Inferior parietal cortex (tissue), 1 donor: Measurements from ENCODE around the gene MFAP1.
"Not testable (repeated sequence)": the region's sequence is repeated elsewhere in the genome, so short reads cannot be mapped to it uniquely, and the experiment has no call there.

ENCODE experiments used
- DNase-seq: peaks from one replicate; pipeline ENCODE4 v3.0.0-alpha.2; 2016; ENCODE audit errors: extremely low spot score

Gene MFAP1

GRCh38 chr15:43821505-43821904, 3.0 kb downstream of the MFAP1 start:
- DNase-seq: no peak

- not testable (repeated sequence) for DNase-seq
Observed at GRCh38 chr15:43815064-43815463, 9.4 kb downstream of the MFAP1 start.

- DNase-seq: no peak
Observed at GRCh38 chr15:43808960-43809678, 15.4 kb downstream of the MFAP1 start.

- no peak for DNase-seq
Observed at GRCh38 chr15:43808435-43808950, 16.0 kb downstream of the MFAP1 start.

- not testable (repeated sequence) for DNase-seq
Observed at GRCh38 chr15:43802676-43803075, 21.8 kb downstream of the MFAP1 start.

- DNase-seq: peak; percentile 94
Observed at GRCh38 chr15:43800286-43801141, 24.0 kb downstream of the MFAP1 start, which contains the start of gene HYPK. Gene HYPK, plus strand, starts transcription at chr15:43800599. Its CDS starts 24 bp downstream, at chr15:43800623.

- no peak for DNase-seq
Observed at GRCh38 chr15:43799945-43800285, 24.6 kb downstream of the MFAP1 start, which contains the start of gene SERINC4. Gene SERINC4, minus strand, starts transcription at chr15:43800220. Its CDS starts 234 bp downstream, at chr15:43799986.

GRCh38 chr15:43799209-43799944, 25.1 kb downstream of the MFAP1 start:
- no peak for DNase-seq

- DNase-seq: no peak
Observed at GRCh38 chr15:43796566-43796965, 27.9 kb downstream of the MFAP1 start.

GRCh38 chr15:43795997-43796396, 28.5 kb downstream of the MFAP1 start:
- DNase-seq: no peak

GRCh38 chr15:43795197-43795596, 29.3 kb downstream of the MFAP1 start:
- no peak for DNase-seq

GRCh38 chr15:43794269-43795037, 30.0 kb downstream of the MFAP1 start:
- DNase-seq: no peak

GRCh38 chr15:43793647-43794046, 30.8 kb downstream of the MFAP1 start:
- no peak for DNase-seq

- no peak for DNase-seq
Observed at GRCh38 chr15:43792761-43793476, 31.6 kb downstream of the MFAP1 start.

- DNase-seq: peak; percentile 97
Observed at GRCh38 chr15:43791993-43792760, 32.3 kb downstream of the MFAP1 start, which contains the start of gene SERF2. Gene SERF2, plus strand, starts transcription at chr15:43792320. Its CDS starts 57 bp downstream, at chr15:43792377.

- no peak for DNase-seq
Observed at GRCh38 chr15:43789409-43789808, 35.1 kb downstream of the MFAP1 start.

- no peak for DNase-seq
Observed at GRCh38 chr15:43779016-43779415, 45.5 kb downstream of the MFAP1 start.

GRCh38 chr15:43777267-43777914, 47.1 kb downstream of the MFAP1 start:
- DNase-seq: no peak

- no peak for DNase-seq
Observed at GRCh38 chr15:43776718-43777266, 47.7 kb downstream of the MFAP1 start, which contains the start of gene ELL3. Gene ELL3, minus strand, starts transcription at chr15:43776966. Its CDS starts 65 bp downstream, at chr15:43776901.
